Glomerular visceral epithelial cell (primary cell): ENCODE data around the gene PCDHA9.
"Not testable (repeated sequence)": the region's sequence is repeated elsewhere in the genome, so short reads cannot be mapped to it uniquely, and the experiment has no call there.

Experiments
- DNase-seq: peaks from one replicate; pipeline ENCODE4 v3.0.0-alpha.2; 2016; ENCODE audit errors: extremely low spot score

PCDHA9 gene

DNA sequence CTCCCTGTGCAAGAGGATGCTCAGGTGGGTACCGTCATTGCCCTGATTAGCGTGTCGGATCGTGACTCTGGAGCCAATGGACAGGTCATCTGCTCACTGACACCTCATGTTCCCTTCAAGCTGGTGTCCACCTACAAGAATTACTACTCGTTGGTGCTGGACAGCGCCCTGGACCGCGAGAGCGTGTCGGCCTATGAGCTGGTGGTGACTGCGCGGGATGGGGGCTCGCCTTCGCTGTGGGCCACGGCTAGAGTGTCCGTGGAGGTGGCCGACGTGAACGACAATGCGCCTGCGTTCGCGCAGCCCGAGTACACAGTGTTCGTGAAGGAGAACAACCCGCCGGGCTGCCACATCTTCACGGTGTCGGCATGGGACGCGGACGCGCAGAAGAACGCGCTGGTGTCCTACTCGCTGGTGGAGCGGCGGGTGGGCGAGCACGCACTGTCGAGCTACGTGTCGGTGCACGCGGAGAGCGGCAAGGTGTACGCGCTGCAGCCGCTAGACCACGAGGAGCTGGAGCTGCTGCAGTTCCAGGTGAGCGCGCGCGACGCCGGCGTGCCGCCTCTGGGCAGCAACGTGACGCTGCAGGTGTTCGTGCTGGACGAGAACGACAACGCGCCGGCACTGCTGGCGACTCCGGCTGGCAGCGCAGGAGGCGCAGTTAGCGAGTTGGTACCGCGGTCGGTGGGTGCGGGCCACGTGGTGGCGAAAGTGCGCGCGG, 28.5 kb downstream of the PCDHA9 start:
- DNase-seq = not testable (repeated sequence)

DNA sequence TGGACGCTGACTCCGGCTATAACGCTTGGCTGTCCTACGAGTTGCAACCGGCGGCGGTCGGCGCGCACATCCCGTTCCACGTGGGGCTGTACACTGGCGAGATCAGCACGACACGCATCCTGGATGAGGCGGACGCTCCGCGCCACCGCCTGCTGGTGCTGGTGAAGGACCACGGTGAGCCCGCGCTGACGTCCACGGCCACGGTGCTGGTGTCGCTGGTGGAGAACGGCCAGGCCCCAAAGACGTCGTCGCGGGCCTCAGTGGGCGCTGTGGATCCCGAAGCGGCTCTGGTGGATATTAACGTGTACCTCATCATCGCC, 29.0 kb downstream of the PCDHA9 start:
- DNase-seq = no peak

DNA sequence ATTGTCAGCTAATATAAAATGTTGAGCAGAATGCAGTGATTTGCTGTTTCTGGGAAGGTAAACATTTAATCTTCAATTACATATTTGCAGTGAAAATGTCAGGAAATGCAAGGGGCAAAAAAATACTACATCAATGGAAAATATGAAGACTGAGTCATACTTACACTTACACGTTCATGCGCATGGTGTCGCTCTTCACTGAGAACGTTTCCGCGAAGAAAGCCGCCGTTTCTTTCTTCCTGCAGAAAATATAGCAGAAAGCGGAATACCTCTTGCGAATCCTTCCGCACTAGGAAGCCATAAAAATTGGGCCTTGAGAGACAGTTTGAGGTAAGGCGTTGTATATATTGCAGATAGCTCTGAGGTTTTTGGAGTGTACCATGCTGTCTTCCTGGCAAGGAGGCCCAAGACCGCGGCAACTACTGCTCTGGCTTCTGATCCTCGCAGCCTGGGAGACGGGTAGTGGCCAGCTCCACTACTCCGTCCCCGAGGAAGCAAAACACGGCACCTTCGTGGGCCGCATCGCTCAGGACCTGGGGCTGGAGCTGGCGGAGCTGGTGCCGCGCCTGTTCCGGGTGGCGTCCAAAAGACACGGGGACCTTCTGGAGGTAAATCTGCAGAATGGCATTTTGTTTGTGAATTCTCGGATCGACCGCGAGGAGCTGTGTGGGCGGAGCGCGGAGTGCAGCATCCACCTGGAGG, 33.9 kb downstream of the PCDHA9 start, which contains the start of gene PCDHA13:
TSS of gene PCDHA13 (plus strand) at position 236 of the 702 bp plus-strand sequence. CDS start at position 381, 145 bp downstream.
- no peak for DNase-seq

DNA sequence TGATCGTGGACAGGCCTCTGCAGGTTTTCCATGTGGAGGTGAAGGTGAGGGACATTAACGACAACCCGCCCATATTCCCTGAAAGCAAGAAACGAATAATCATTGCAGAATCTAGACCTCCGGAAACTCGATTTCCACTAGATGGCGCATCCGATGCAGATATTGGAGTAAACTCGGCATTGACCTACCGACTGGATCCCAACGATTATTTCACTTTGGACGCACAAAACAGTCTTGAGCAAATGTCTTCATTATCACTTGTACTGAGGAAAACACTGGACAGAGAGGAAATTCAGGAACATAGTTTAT, 34.4 kb downstream of the PCDHA9 start:
- no peak for DNase-seq

DNA sequence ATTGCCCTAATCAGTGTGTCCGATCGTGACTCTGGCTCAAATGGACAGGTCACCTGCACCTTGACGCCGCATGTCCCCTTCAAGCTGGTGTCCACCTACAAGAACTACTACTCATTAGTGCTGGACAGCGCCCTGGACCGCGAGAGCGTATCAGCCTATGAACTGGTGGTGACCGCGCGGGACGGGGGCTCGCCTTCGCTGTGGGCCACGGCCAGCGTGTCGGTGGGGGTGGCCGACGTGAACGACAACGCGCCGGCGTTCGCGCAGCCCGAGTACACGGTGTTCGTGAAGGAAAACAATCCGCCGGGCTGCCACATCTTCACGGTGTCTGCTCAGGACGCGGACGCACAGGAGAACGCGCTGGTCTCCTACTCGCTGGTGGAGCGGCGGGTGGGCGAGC, 35.2 kb downstream of the PCDHA9 start:
- no peak for DNase-seq

DNA sequence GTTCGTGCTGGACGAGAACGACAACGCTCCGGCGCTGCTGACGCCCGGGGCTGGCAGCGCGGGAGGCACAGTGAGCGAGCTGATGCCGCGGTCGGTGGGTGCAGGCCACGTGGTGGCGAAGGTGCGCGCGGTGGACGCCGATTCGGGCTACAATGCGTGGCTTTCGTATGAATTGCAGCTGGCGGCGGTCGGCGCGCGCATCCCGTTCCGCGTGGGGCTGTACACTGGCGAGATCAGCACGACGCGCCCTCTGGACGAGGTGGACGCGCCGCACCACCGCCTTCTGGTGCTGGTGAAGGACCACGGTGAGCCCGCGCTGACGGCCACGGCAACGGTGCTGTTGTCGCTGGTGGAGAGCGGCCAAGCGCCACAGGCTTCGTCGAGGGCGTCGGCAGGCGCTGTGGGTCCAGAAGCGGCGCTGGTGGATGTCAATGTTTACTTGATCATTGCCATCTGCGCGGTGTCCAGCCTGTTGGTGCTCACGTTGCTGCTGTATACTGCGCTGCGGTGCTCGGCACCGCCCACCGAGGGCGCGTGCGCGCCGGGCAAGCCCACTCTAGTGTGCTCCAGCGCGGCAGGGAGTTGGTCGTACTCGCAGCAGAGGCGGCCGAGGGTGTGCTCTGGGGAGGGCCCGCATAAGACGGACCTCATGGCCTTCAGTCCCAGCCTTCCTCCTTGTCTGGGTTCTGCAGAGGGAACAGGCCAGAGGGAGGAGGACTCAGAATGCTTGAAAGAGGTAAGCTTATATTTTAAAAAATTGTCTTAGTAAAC, 35.9 kb downstream of the PCDHA9 start:
- no peak for DNase-seq
